Measurements from ENCODE around the gene ZBTB40. TPM values are rescaled to one million over a fixed set of nuclear protein-coding genes. Genes with fewer than 3 reads are reported as not detected.

The ZBTB40 gene
- total RNA-seq, 1 donor from 2014 or later = 13.0 TPM

- DNase-seq (ENCODE audit: low spot score in 2 of 2) = no peak
- H3K4me1 ChIP-seq = peaks cover 4 to 13% of the 10 kb centered on the region in 2 donors
- no peaks in the 10 kb centered on the region for H3K9me3 ChIP-seq
- TF ChIP-seq CTCF (IDR thresholded peaks at IDR 0.05) = no peak
- no peak overlapping the region for H3K27ac ChIP-seq
- H3K36me3 ChIP-seq = no peaks in the 10 kb centered on the region
- intact Hi-C loops (cut with DNase I) = loop anchor here (10.0 kb wide), 1 partner anchor 1673 kb away; the partner anchor contains the start of gene HP1BP3
- no peak overlapping the region for H3K4me3 ChIP-seq
- no peaks in the 10 kb centered on the region for H3K27me3 ChIP-seq
Measured at GRCh38 chr1:22457836-22458235, 6.2 kb downstream of the ZBTB40 start.

- intact Hi-C loops (cut with DNase I) = no loop called here
- H3K4me1 ChIP-seq = no peaks in the 10 kb centered on the region
- TF ChIP-seq CTCF (IDR thresholded peaks at IDR 0.05) = no peak
- no peak overlapping the region for H3K4me3 ChIP-seq
- DNase-seq (ENCODE audit: low spot score in 2 of 2) = no peak
- H3K27me3 ChIP-seq = no peaks in the 10 kb centered on the region
- H3K27ac ChIP-seq = no peak overlapping the region
- no peaks in the 10 kb centered on the region for H3K36me3 ChIP-seq
- H3K9me3 ChIP-seq = peaks cover 0 to 6% of the 10 kb centered on the region in 2 donors
Measured at GRCh38 chr1:22461100-22461499, 9.4 kb downstream of the ZBTB40 start.

- TF ChIP-seq CTCF (IDR thresholded peaks at IDR 0.05) = no peak
- H3K36me3 ChIP-seq = no peaks in the 10 kb centered on the region
- intact Hi-C loops (cut with DNase I) = no loop called here
- H3K27me3 ChIP-seq = no peaks in the 10 kb centered on the region
- H3K4me3 ChIP-seq = no peak overlapping the region
- no peaks in the 10 kb centered on the region for H3K4me1 ChIP-seq
- H3K27ac ChIP-seq = no peak overlapping the region
- H3K9me3 ChIP-seq = peaks cover 0 to 6% of the 10 kb centered on the region in 2 donors
- DNase-seq (ENCODE audit: low spot score in 2 of 2) = no peak
Measured at GRCh38 chr1:22461678-22462527, 10.3 kb downstream of the ZBTB40 start.

DNA sequence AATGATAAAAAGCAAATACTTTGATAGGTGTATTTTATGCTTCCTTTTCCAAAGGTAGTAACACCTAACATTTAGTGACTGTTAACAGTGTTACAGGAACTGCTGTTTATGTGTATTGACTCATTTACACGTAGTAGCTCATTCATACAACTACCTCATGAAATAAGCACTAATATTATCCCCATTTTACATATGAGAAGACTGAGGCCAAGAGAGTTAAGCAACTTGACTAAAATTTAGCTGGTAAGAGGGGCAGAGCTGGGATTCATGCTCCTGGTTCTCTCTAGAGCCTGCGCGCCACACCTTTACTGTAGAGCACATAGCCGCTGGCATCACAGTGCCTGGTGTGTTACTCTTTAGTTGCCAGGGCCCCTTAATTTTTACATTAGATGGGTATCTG lies 11.3 kb downstream of the ZBTB40 start:
- peaks cover 0 to 6% of the 10 kb centered on the region in 2 donors for H3K9me3 ChIP-seq
- no peaks in the 10 kb centered on the region for H3K4me1 ChIP-seq
- no peak for DNase-seq (ENCODE audit: low spot score in 2 of 2)
- no peaks in the 10 kb centered on the region for H3K27me3 ChIP-seq
- no peak overlapping the region for H3K27ac ChIP-seq
- no peak for TF ChIP-seq CTCF (IDR thresholded peaks at IDR 0.05)
- H3K36me3 ChIP-seq = no peaks in the 10 kb centered on the region
- H3K4me3 ChIP-seq = no peak overlapping the region
- intact Hi-C loops (cut with DNase I) = no loop called here

DNA sequence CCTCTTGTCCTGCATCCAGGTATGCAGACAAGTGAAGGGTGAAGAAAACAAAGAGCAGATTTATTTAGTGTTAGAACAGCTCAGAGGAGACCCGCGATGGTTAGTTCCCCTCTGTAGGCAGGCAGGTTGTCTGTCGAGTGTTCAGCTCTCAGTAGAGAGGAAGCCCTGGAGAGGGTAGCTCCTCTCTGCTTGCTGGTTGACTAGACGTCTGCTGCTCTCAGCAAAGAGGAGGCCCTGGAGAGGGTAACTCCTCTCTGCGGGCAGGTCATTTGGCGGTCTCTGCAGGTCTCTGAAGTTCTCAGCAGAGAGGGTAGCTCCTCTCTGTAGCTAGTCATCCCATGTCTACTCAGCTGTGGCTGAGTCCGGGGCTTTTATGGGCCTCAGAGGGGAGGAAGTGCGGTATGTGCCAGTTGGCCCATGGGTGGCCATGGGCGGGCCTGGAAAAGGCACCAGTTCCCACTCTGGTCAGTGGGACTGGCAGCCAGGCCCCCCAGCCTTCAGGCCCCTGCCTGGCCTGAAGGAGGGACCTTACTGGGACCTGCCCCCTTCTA lies 13.4 kb downstream of the ZBTB40 start:
- Histone ChIP-seq H3K27me3 (no peaks in the 10 kb centered on the region), H3K27ac (no peak overlapping the region), H3K36me3 (no peaks in the 10 kb centered on the region), H3K4me1 (peaks cover 0 to 3% of the 10 kb centered on the region in 2 donors), H3K4me3 (no peak overlapping the region), H3K9me3 (peaks cover 0 to 6% of the 10 kb centered on the region in 2 donors)
- no peak for TF ChIP-seq CTCF (IDR thresholded peaks at IDR 0.05)
- intact Hi-C loops (cut with DNase I) = no loop called here
- no peak for DNase-seq (ENCODE audit: low spot score in 2 of 2)
